GM19035 (cell line): Measurements from ENCODE around the gene NBEA.

ENCODE experiments used
- ATAC-seq: cut with Tn5 transposase; IDR thresholded peaks from one replicate; pipeline ENCODE4 v1.9.1; 2021; ENCODE audit not compliant: unreplicated experiment

The NBEA gene

GRCh38 chr13:35471706-35472322 is 529.7 kb downstream of the NBEA start:
- no peak for ATAC-seq

GRCh38 chr13:35472323-35472881 is 530.3 kb downstream of the NBEA start:
- ATAC-seq = no peak

- ATAC-seq = no peak
Observed at GRCh38 chr13:35473206-35473775, 531.2 kb downstream of the NBEA start.

DNA sequence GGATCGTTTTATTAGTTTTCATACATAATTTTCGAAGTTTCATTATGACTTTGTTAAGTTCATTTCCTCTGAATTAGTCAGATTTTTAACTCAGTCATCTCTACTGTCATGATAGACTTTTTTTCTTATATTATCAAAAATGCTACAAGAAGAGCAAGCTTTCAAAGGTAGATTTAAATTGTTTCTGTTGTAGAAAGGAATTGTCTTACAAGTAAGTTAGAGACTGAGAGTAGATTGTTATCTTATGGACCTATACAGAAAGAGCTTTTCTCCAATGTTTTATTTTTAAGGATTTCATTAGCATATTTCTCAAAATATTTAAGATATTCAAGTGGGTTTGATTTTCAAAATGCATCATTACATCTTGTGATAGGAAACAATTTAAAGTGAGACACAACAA is 531.7 kb downstream of the NBEA start:
- no peak for ATAC-seq

GRCh38 chr13:35474496-35475211 is 532.6 kb downstream of the NBEA start:
- ATAC-seq = no peak

DNA sequence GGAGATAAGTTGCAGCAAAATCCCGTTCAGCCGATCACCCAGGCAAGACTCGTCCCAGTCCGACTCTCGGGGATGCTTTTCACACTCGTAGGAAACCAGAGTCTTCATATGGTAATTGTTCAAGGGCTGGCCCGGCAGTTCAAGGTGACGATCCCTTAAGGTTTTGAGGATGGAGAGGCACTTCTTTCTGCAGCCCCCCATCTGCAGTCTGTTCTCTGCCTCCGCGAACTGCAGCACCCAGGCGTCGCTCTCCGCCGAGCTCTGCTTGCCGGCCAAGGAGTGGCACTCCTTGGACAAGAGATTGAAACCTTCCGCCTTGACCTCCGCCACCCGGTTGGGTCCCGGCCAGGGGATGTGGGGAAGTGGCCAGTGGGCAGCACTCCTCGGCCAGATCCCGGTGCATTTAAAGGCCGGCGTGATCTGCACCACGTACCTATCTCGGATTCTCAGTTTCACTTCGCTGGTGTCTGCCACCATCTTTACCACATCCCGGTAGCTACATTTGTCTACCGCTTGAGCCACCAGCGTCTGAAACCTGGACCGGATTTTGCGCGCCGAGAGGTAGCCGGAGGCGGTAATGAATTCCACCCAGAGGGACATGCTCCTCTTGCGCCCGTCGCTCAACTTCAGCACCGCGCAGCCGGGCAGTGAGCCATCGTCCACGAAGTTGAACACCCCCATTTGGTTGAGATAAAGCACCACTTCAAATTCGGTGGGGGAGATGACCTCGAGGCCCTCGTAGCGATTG is 533.3 kb downstream of the NBEA start:
- no peak for ATAC-seq

GRCh38 chr13:35475960-35476943 is 534.2 kb downstream of the NBEA start, which contains the start of gene MAB21L1:
Gene MAB21L1, minus strand, starts transcription at chr13:35476689. Its CDS starts 551 bp downstream, at chr13:35476138.
- no peak for ATAC-seq

DNA sequence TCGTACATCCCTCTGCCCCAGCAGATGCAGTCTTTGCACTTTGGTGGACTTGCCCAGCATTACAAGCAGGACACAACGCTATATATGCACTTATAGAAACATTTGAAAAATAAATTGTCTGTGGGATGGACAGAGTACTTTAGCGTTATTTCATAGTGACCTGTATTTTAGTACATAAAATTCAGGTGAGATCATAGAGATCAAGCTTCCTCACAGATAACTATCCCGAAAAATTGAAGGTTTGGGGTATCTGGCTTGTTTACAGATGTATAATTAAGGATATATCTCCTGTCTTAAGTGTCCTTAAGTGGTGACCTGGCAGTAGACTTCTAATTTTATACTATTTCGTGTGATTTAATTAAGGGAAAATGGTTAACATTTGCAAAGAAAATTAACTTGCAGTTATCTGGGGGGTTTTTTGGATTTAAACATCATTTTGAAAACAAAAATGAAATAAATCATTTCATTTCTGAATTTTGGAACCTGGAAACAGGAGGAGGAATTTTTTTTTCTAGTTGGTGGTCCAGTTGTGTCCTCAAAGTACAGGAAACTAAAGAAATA is 535.4 kb downstream of the NBEA start:
- ATAC-seq = no peak

- ATAC-seq = no peak
Observed at GRCh38 chr13:35478271-35479037, 536.4 kb downstream of the NBEA start.

GRCh38 chr13:35479038-35479492 is 537.0 kb downstream of the NBEA start:
- no peak for ATAC-seq

DNA sequence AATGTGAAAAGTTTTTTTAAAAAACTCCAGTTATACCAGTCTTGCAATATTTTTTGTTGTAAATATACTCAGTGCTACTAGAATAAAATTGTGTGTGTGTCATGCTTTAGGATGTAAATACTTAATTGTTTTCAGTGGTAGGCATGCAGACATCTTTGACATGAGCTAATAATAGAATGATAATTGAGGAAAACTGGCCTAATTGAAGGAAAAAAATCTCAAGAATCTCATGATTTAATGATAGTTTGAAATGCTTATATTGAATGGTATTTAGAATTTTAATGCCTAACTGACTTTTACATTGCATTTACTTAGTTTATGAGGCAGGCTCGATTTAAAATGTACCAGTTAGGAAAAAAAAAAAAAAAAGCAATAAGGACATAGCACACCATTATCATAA is 537.6 kb downstream of the NBEA start:
- ATAC-seq = no peak

- ATAC-seq = no peak
Observed at GRCh38 chr13:35480346-35480745, 538.3 kb downstream of the NBEA start.

DNA sequence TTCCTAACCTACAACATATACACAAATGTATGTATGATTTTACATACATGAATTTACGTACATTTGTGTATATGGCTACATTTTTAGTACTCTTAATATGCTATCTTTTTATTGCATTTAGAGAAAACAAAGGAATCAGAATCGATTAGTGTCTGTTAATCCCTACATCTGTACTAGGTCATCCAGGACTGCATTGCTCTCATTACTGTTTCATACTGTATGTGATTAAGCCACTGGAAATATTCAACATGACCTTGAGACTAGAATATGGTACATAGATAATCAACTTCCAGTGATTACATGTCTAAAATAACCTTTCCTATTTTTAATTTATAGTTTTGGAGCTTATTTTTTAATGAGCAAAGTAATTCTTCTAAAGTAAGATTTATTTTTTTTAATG is 539.7 kb downstream of the NBEA start:
- ATAC-seq = no peak

GRCh38 chr13:35482527-35482926 is 540.5 kb downstream of the NBEA start:
- no peak for ATAC-seq

GRCh38 chr13:35483761-35484160 is 541.7 kb downstream of the NBEA start:
- no peak for ATAC-seq

DNA sequence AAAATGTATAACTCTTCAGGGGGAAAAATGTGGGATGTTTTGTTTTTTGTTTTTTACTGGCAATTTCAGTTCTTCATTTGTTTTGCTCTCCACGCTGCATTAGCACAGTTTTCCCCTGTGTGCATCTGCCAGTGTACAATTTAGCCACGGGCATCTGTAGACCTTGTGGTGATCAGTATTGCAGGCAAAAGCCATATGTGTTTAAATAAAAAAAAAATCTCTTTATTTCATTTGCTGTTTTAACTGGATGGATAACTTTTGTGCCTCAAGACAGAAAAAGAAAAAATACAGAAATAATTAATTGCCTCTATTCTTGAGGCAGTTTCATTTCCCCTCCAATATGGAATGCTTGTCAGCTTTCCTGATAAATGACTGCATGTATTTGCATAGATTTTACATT is 542.3 kb downstream of the NBEA start:
- ATAC-seq = no peak

DNA sequence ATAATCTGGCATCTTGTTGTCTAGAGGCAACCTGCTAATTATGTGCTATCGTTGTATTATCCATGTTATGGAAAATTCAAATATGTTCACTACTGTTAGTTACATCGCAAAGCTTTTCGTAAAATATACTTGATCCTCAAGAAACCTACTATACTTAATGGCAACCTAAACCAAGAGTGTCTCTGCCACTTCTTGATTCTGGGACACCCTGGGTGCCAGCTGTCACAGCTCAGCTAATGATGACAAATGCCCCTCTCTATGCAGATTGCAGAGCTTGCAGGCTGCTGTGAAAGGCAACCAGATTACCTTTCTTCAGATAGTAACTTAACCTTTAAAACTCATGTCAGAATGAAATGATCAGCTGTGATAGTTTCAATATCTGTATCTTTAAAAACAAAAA is 543.4 kb downstream of the NBEA start:
- no peak for ATAC-seq

DNA sequence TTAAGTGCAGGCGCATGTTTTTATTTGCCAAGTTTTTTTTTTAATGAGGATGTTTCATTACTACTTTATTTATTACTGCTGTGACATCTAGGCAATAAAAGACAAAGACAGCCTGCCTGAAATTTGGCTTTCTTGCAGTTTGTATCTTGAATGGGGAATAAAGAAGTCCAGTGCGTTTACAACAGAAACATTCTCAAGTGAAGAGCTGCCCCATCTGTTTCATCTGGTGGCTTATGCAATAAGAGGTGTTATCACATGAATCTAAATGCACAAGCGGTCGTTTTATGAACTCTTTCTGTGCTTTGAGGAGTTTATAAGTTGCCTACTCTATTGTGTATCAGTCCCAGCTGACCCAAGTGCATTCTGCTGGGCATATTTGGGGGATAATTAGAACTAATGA is 547.0 kb downstream of the NBEA start:
- no peak for ATAC-seq

- no peak for ATAC-seq
Observed at GRCh38 chr13:35496006-35496405, 553.9 kb downstream of the NBEA start.
